Ureter (tissue), 1 donor: Measurements from ENCODE around the gene MAPK11. TPM values are rescaled to one million over a fixed set of nuclear protein-coding genes. Genes with fewer than 3 reads are reported as not detected.

Experiments used
- DNase-seq: peaks from one replicate; pipeline ENCODE4 v3.0.0-alpha.2; 2020; ENCODE audit warnings: low spot score
- total RNA-seq: library from RNA; stranded (reverse); gene quantifications from one replicate; pipeline ENCODE4 v1.2.4, GENCODE V29; 2023
- donor health status: DM: yes; HTN: yes; CAD: no.

The MAPK11 gene
- total RNA-seq, 1 donor from 2014 or later: 15.4 TPM

DNA sequence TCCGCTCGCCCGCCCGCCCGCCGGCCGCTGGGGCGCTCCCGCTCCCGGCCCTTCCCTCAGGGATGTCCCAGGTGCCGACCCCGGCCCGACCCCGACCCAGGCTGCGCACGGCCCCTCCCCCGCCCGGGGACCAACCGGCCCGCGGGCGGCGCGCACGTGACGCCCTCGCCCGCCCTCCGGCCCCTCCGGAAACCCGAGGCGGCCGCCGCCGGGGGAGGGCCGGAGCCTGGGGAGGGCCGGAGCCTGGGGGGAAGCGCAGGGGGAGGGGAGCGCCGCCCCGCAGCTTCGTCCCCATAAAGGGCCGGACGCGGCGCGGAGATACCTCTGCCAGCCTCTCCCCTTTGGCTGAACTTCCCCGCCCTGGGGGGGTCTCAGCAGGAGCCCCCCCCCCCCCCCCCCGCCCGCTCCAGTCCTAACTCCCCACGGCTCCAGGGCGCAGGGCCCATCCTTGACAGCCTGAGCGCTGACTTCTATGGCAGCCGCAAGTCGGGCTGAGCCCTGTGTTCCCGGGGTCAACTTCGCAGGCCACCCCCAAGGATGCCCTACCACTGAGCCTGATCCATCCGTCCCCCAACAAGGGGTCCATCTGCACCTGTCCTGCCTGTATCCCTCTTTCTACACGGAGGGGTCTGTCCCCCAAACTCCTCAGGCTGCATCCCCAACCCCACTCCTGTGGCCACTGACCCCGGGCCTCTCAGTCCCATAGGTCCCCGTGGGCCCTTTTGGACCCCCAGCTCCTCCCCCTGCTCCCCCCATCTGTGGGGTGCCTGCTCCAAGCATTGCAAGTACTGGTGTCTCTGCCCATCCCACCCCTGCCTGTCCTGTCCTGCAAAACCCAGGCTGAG lies 8.3 kb downstream of the MAPK11 start, which contains the start of gene MAPK12:
MAPK12 (minus strand) TSS at position 69 of the 845 bp plus-strand sequence. CDS start 174 bp downstream, outside the sequence.
- DNase-seq: no peak

DNA sequence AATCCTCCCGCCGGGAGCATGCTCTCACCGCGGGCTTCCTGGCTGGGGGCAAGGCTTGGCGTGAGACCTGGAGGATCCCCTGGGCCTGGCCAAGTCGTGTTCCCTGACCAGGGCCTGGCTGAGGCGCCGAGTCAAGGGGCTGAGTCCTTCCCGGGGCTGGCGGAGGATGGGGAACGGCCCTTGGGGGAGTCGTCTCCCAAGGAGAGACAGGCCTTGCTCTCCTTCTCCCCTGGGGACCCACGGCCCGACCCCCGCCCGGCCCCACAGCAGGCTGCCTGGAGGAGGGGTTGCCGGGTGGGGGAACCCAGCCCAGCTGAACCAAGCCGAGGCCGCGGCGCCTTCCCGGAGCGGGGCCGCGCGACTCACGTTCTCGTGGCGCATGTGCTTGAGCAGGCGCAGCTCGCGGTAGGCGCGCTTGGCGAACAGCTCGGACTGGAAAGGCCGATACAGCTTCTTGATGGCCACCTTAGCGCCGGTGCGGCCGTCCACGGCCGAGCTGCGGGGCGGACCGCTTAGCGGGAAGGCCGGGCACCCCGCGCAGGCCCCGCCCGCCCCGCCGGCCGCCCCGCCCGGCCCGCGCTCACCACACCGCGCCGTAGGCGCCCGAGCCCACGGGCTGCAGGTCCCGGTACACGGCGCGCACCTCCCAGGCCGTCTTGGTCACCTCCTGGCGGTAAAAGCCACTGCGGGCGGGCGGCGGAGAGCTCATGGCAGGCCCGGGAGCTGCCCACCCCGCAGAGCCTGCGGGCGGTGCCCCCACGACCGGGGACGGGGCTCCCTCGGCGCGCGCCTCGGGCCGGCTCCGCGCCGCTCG lies 9.2 kb downstream of the MAPK11 start:
- no peak for DNase-seq

DNA sequence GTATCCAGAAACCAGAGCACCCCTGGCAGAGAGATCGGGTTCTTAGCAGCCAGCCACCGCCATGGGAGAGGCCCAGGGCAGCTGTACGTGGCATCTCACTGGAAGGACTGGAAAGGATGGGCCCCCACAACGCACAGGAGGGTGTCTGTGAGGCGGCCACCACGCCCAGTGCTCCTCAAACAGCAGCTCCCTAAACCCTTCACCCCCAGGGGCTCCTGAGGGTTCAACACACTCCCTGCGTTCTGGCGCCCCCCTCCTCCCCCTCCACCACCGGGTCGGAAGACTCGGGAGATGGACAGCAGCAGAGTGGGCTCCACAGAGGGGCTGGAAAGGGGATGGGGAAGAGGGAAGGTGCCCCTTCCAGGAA lies 9.8 kb downstream of the MAPK11 start:
- DNase-seq: no peak

DNA sequence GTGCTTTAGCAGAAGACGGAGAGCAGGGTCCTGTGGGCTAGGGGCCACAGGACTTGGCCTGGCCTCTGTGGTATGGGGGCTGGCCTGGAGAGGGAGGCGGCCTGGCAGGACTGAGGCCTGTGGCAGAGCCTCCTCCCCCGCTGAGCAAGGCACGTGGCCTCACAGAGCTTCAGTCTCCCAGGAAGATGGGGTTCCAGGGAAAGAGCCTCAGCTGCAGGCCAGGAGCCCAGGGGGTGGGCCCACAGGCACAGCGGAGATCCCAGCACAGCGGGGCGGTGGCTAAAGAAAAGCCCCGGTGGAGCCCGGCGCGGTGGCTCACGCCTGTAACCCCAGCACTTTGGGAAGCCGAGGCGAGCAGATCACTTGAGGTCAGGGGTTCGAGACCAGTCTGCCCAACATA lies 10.9 kb downstream of the MAPK11 start:
- DNase-seq: no peak

DNA sequence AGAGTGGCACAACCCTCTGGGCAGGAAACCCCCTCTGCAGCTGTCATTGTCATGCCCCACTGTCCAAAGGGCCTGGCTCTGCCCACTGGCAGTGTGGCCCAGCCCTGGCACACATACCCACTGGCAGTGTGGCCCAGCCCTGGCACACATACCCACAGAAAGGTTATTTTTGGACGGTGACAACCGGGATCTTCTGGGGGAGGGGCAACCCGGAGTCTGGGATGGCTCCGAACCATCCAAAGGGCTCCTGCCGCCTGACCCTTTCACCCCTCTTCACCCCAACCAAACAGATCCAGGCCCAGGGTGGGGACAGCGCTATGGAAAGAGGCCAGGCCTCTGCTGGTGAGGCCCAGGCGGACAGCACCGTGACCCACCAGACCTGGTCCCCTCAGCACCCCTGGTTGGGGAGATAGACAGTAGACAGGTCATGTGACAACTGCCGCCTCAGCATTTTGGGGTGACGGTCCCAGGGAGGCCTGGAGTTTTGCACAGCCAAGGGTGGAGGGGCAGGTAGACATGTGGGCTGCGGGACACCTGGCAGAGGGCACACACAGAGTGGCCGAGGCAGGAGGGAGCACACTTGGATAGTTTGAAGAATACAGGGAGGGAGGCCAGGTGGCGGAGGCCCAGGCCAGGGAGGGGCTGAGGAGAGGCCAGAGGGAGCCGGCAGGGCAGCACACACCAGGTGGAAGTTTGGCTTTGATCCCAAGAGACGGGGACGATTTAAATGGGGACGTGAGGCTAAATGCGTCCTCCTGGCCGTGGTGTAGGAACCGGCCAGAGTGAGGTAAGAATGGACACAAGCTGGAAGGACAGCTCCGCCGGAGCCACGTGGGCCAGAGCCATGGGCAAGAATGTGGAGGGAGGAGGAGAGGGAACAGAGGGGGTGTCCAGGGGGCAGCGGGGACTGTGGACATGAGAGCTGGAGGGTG lies 11.6 kb downstream of the MAPK11 start:
- no peak for DNase-seq

DNA sequence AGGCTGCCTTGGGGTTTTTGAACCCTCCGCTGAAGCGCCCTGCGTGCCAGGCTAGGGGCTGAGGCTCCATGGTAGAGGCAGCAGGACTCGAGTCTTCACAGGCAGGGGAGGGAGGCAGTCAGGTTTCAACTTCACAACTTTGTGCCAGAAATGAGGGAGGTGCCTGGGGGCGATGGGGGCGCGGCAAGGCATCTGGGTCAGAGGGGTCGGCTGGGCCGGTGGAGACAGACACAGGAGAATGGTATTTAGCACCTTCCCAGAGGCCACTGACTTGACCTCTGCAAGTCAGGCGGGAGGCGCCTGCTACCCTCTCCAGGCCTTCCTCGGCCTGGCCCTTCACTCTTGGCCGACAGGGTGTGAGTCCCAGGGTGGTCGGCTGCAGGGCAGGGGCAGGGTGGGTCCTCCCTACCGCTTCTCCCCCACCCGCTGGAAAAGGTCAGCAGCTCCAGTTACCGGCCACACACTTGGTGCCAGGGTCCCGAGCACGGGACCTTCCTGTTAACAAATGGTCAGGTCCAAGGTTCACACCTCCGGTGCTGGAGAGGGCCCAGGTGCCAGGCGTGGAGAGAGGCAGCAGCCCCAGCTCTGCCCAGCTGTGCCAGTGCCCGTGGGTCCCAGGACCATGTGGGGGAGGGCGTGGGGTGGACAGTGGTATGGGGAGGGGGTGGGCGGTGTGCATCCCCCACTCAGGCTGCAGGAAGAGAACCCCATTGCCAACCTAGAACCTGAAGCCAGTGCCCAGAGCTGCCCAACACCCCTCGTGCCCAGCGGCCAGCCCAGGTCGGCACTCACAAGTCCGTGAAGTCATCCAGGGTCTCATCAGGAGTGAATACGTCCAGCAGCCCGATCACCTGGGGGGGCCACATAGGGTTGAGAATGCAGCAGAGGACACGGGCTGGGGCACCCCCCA lies 12.5 kb downstream of the MAPK11 start:
- no peak for DNase-seq

DNA sequence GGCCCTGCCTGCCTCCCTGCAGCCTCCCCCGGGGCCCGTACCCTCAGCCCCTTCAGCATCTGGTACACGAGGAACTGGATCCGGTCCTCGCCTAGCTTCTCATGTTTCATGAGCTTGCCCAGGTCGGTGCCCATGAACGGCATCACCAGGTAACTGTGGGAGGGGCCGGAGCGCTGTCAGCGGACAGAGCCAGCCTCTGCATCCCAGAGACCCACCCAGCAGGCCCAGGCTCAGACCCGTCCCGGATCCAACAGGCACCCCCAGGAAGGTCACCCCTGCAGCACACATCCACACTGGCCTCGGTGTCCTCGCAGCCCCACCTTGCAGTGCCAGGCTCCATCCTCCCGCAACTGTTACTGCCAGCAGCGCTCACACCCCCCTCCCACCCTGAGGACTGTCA lies 13.1 kb downstream of the MAPK11 start:
- DNase-seq: no peak

DNA sequence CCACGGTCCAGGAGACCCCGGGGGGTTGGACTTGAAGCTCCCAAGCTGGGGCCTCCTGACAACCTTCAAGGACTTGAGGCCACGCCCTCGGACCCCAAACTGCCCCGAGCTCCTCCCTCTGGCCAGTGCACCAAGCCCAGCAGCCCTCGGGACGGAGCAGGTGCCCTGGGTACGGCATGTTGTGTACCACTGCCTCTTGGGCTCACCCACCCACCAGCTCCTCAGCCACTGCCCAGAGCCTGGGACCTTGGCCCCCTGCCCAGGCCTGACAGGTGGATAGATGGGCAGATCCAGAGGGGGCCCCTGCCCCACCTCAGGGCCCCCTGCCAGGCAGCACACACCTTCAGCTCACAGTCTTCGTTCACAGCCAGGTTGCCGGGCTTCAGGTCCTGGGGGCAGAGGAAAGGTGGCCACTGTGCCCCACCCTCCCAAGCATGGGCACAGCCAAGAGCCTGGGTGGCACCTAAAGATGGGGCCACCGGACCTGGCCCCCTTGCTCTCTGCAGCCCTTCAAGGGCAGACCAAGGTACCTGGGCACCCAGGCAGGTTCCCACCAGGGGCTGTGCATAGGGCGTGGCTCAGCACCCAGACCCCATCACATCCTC lies 13.8 kb downstream of the MAPK11 start:
- DNase-seq: no peak

DNA sequence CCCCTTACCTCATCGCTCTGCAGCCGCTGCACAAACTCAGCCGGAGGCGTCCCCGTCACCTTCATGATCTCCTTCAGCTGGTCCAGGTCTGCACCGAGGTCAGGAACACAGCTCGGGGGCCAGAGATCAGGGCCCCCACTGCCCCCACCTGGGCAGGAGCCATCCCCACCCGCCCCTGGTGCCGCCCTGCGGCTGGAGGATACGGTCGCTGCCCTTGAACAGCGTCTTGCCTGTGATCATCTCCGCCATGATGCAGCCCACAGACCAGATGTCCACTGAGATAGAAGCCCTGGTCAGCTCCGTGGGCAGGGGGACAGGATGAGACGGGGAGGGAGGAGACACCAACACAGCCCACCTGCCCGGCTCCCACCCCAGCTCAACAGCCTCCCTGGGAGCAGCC lies 14.6 kb downstream of the MAPK11 start:
- no peak for DNase-seq

DNA sequence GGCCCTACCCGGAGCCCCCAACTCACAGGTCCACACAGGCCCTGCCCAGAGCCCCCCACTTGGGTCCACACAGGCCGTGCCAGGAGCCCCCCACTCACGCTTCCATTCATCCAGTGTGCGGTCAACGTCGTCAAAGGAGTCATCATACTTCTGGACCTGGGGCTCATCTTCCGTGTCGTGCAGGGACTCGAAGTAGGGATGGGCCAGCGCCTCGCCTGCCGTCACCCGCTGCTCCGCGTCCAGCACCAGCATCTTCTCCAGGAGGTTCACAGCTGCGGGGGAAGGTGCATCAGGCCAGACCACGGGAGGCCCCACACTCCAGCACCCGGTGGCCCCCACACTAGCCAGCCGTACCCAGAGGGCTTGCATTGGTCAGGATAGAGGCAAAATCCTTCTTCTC lies 15.1 kb downstream of the MAPK11 start:
- DNase-seq: no peak

DNA sequence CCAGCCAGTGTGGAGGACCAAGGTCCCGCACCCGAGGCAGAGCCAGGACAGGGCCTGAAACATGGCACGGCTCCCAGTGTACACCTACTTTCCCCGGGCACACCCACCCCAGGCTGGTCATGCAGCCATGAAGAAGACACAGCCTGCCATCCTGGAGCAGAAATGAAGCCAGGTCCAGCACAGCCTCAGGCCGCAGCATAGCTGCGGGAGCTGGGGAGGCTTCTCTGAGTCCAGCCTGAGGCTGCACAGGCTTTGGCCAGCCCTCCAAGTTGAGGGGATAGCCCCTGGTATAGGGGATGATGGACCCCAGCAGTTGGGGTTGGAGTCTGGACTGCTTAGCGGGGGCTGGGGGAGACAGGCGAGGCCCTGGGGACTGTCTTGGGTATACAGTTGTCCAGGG lies 16.2 kb downstream of the MAPK11 start:
- no peak for DNase-seq

DNA sequence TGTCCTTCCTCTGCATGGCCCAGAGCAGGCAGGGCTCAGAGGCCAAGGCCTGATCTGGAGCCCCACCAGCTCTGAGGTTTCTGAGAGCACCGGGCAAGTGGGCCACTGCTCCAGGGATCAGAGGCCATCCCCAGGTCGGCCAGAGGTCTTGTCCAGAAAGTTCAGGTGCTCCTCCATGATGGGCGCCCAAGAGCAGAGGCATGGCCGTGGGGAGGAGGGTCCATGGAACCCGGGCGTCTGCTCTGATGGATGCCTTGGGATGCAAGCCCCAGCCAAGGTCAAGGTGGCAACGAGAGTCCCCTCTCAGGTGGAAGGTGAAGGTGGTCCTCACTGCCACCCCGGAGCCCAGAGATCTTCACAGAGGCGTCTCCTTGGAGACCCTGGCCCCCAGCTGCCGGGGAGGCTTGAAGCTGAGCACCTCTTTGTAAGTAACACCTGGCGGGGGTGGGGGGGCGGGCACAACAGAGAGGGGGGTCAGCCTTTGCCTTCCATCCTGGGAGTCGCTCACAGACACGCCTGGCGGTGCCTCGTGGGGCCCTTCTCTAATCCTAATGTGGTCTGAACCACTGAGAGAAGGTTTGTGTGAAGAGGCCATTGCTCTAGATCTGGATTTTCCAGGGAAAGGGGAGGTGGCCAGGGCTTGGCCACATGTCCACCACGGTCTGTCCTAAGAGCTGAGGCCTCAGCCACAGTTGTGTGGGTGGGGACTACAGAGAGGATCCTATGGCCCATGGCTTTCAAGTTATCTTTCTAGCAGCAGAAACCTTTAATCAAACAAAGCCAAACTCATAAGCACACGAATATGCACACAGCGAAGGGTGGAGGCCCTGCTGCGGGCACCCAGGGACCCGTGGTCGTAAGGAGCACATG lies 16.9 kb downstream of the MAPK11 start:
- no peak for DNase-seq

DNA sequence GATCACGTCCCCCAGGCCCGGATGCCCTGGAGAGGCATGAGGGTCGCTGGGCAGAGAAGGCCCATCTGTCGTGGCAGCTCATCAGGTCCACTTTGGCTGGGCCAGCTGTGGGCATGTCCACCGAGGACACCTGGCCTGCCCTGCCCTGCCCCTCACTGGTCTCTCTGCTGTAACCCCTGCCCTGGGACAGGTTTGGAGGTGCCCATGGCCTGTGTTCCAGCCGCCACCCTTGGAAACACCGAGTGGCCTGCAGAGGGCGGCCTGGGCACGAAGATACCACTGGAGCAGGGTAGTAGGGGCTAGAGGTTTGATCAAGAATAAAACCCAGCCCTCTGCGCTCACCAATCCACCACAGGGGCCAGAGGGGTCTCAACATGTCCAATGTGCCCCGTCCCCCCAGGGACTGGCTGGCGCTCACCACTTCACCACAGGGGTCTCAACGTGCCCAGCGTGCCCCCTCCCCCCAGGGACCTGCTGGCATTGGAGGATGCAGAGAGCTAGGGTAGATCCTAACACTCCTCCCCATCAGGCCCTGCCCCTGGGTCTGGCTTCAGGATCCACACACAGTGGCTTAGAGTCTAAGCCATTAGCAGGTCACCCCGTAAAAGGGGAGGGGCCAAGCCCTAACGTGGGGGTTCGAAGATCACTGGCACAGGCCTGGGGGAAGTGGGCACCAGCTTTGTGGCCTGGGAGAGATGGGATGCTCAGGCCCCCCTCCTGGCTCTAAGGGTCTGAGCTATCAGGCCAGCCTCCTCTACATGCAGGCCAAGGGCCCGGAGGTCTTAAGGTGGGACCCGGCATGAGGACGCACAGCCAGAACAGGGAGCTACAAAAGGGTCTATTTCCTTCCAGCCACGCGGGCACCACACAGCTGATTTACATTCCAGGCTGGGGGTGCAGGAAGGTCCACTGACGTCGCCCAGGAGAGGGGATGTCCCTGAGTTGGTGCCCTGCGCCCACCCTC lies 17.8 kb downstream of the MAPK11 start:
- peak; percentile 83 for DNase-seq

DNA sequence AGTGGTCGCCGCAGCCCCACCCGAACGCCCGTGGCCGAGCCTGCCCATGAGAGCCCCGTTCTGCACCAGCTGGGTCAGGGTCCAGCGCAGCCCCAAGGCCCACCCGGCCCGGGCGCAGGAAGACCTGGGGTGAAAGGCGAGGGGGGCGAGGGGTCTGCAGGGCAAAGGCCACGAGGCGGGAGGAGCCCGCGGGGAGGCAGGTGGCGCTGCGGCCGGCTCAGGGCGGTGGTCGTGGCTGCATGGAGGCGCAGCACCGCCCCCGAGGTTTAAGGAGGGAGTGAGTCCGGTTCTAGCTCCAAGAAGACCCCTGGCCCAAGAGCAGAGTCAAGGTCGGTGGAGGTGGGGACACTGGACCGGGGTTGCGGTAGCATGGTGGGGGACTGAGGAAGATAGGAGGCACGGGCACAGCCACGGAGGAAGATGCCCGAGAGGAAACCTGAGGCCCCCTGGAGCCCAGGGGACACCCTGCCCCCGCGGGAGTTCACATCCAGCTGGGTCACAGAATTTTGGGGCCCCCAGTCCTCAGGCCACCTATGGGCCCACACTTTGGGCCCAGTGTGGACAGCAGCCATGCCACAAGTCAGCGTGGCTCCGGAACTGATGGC lies 18.6 kb downstream of the MAPK11 start:
- DNase-seq: no peak

DNA sequence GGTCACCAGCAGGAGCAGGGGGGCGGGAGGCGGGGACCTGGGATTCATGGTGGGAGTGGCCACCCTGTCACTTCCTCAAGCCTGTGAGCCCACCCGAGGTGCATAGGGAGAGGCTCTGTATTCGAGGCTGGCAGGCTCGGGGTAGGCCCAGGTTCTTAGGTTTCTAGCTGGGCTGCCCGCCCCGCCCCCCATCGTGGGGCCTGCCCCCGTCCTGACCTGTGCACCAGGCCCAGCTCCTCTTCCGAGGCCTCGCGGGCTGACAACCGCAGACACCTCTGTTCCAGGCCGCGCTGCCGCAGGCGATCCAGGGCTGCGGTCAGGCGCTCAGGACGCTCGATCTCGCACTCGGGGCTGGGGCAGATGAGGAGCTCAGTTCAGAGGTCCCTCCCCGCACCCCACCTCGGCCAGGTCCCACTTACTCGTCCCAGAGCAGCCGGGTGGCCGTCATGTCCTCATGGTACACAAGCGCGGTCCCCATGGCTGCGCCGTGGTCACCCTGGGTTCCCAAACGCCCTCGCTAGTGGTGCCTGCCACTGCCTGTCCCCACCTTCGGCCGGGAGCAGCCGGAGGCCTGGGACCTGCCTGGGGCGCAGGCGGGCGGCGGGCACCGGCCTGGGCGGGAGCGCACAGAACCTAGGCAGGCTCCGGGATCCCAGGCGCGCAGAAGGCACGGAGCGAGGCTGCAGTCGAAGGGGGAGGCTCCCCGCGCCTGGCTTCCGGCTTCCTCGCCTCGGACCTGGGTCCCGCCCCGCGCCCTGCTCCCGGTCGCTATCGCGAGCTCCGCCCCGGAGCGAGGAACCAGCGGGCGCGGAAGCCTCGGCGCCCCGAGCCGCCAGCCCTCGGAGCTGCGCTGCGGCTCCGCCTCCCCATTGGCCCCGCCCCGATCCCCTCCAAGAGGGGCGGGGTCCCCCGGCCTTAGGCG lies 19.4 kb downstream of the MAPK11 start, which contains the start of gene HDAC10:
HDAC10 (minus strand) TSS at position 711 of the 922 bp plus-strand sequence; CDS start at position 478, 233 bp downstream.
- DNase-seq: peak; percentile 82

DNA sequence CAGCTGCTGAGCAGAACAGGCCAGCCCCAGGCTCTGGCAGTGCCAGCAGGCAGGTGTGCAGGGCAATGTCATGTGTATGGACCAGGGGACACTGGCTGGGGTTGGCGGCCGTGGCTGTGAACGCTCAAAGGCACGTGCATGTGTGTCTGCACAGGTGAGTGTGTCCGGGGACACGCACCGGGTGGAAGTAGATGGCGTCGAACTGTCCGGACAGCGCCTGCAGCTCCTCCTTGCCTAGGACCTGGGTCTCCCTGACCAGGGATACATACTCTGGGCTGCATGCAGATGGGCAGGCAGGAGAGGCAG lies 20.0 kb downstream of the MAPK11 start:
- DNase-seq: no peak
